Left hindlimb (tissue), 1 donor: Measurements from ENCODE around the gene BAIAP2.
A peak's percentile ranks its signal among the peaks of the same experiment; 100 is the strongest.

Experiments used
- DNase-seq: peaks from one replicate; pipeline ENCODE4 v3.0.0-alpha.2; 2018

BAIAP2 gene

GRCh38 chr17:81034779-81035520 is at the start of gene BAIAP2:
Gene BAIAP2, plus strand, starts transcription at chr17:81035151. Its CDS starts 104 bp downstream, at chr17:81035255.
- DNase-seq, result peak; percentile 99

- DNase-seq, result peak; percentile 15
Measured at GRCh38 chr17:80986046-80986445, 48.9 kb upstream of the BAIAP2 start.

GRCh38 chr17:80986816-80987475 is 48.0 kb upstream of the BAIAP2 start:
- DNase-seq, result peak; percentile 35

GRCh38 chr17:80987941-80988461 is 47.0 kb upstream of the BAIAP2 start:
- DNase-seq, result peak; percentile 36

GRCh38 chr17:80989586-80989913 is 45.4 kb upstream of the BAIAP2 start:
- peak; percentile 27 for DNase-seq

- DNase-seq, result peak; percentile 31
Measured at GRCh38 chr17:80990921-80991644, 43.9 kb upstream of the BAIAP2 start.

- DNase-seq, result peak; percentile 77
Measured at GRCh38 chr17:80991645-80992076, 43.3 kb upstream of the BAIAP2 start, which contains the start of gene CHMP6. Gene CHMP6, plus strand, starts transcription at chr17:80991841. Its CDS starts 78 bp downstream, at chr17:80991919.

GRCh38 chr17:80992077-80992947 is 42.6 kb upstream of the BAIAP2 start:
- peak; percentile 50 for DNase-seq

- peak; percentile 30 for DNase-seq
Measured at GRCh38 chr17:80992948-80993624, 41.9 kb upstream of the BAIAP2 start.

- DNase-seq, result peak; percentile 24
Measured at GRCh38 chr17:80995131-80995530, 39.8 kb upstream of the BAIAP2 start.

- DNase-seq, result peak; percentile 26
Measured at GRCh38 chr17:80996422-80997305, 38.3 kb upstream of the BAIAP2 start.

GRCh38 chr17:80997424-80998117 is 37.4 kb upstream of the BAIAP2 start:
- DNase-seq, result peak; percentile 34

GRCh38 chr17:80998118-80998747 is 36.7 kb upstream of the BAIAP2 start:
- peak; percentile 15 for DNase-seq

GRCh38 chr17:80998748-80999535 is 36.0 kb upstream of the BAIAP2 start:
- DNase-seq, result peak; percentile 26

GRCh38 chr17:80999536-81000333 is 35.2 kb upstream of the BAIAP2 start:
- DNase-seq, result peak; percentile 25

GRCh38 chr17:81000334-81000630 is 34.7 kb upstream of the BAIAP2 start:
- peak; percentile 28 for DNase-seq

- peak; percentile 35 for DNase-seq
Measured at GRCh38 chr17:81000631-81001357, 34.2 kb upstream of the BAIAP2 start.
